Fibroblast of gingiva (primary cell): ENCODE measurements around the gene MPST.

Source experiments
- DNase-seq: peaks from one replicate; pipeline ENCODE4 v3.0.0-alpha.2; 2011; ENCODE audit warnings: low read depth

MPST gene

DNA sequence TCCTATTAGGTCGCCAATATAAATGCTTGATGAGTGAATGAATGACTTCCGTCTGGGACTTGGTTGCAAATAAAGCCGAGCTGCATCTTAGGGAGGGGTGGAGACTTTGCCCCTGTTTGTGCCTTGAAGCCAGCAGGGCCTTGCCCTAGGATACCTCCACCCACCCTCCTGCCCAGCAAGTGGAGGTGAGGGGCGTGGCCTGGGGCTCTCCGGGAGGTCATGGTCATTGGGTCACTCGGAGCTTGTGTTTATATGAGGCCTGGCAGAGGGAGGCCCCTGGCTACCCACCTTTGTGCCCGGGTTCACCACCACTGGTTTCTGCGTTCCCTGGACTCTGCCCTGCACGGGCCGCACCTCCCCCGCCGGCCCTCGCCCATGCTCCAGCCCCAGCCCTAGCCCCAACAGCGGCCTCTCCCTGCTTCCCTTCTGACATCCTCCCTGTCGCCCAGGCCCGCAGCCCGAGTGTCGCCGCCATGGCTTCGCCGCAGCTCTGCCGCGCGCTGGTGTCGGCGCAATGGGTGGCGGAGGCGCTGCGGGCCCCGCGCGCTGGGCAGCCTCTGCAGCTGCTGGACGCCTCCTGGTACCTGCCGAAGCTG, 4.3 kb downstream of the MPST start:
- no peak for DNase-seq

DNA sequence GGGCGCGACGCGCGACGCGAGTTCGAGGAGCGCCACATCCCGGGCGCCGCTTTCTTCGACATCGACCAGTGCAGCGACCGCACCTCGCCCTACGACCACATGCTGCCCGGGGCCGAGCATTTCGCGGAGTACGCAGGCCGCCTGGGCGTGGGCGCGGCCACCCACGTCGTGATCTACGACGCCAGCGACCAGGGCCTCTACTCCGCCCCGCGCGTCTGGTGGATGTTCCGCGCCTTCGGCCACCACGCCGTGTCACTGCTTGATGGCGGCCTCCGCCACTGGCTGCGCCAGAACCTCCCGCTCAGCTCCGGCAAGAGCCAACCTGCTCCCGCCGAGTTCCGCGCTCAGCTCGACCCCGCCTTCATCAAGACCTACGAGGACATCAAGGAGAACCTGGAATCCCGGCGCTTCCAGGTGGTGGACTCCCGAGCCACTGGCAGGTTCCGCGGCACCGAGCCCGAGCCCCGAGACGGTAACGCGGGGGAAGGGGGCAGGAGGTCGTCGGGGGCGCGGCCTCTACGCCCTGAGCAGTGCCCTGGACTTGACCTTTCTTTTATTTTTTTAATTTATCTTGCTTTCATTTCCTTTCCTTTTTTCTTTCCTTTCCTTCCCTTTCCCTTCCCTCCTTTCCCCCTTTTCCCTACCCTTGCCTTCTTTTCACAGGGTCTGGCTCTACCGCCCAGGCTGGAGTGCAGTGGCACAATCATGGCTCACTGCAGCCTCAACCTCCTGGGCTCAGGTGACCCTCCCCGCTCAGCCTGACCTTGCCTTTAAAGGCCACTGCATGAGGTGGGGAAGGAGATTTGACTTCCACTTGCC, 5.0 kb downstream of the MPST start:
- no peak for DNase-seq

DNA sequence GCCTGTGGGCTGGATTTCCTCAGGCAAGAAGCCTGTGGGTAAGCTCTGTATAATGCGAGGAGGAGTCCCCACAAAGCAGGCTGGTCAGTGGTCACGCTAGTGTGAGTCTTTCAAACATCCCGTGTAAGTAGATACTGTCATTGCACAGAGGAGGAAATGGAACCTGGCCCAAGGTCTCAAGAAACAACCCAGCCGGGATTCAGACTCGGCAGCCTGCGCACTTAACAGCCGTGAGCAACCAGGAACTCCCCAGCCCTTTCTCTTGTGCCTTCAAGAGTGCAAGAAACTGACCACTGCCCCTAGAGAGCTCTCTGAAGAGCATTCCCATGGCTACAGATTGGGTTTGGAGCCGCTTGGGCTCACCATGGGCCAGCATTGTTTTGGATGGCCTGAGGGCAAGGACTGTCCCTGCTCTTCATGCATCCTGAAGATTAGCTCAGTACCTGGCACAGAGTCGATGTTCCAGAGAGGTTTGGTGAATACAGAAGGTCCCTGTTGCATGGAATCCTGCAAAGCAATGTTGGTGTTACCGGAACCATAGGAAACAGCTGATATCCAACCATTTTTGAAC, 6.0 kb downstream of the MPST start:
- DNase-seq: no peak

DNA sequence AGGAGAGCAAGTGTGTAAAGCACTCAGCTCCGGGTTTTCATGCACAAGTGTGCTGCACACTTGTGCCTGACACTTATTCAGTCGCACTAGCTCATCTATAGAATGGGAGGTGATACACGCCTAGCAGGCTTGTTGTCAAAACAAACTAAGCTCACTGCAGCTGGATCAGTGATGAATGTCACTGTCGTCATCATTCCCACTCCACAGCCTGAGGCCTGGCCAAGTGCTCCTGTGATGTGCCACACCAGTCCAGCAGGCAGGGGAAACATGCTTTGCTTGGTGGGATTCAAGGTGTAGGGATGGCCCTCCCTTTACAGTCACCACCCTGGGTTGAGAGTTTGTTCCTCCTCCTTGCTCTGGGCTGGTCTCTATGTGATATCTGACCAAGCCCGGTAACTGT, 6.8 kb downstream of the MPST start:
- no peak for DNase-seq

DNA sequence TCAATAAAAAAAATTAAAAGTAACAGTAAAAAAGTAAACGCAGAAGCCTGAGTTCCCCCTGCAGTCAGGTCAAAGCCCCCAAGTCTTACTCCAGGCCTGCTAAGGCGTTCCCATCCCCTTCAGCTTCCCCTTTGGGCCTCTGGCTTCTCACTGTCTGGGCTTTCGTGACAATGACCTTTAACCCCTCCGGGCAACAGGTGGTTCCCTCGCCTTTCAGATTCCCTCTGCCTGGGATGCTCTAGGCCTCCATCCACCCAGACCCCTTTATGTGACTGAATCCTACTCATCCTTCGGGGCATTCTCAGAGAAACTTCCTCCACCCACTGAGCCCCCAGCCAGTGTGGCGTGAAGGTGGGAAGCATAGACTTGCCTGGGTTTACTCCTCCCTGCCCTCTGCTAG, 8.0 kb downstream of the MPST start:
- no peak for DNase-seq

DNA sequence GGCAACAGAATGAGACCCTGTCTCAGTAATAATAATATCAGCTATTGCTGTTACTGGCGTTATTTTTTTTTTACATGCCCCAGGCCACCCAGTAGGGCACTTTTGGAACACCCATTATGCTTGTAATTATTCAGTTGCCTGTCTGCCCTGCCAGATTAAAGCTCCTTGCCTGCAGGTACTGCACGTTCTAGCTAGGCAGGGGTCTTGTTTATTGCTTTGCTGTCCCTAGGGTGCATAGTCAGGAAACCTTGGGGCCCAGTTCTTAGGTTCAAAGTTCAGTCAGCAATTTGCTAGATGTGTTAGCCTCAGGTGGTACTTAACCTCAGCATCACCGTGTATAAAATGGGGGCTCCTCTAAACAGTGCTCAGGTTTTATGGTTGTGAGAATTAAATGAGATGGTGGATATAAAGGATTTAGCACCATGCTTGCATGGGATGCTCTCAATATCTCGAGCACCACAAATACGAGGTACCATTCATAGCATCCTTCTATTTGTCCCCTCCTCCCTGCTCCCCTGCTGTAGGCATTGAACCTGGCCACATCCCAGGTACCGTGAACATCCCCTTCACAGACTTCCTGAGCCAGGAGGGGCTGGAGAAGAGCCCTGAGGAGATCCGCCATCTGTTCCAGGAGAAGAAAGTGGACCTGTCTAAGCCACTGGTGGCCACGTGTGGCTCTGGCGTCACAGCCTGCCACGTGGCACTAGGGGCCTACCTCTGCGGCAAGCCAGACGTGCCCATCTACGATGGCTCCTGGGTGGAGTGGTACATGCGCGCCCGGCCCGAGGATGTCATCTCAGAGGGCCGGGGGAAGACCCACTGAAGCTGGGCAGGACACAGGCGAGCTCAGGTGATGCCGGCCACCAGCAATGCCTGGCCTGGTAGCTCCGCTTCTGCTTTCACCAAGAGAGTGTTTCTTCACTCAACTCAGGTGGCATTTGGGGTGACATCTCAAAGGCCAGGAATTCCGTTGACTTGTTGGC, 9.4 kb downstream of the MPST start:
- DNase-seq: no peak

DNA sequence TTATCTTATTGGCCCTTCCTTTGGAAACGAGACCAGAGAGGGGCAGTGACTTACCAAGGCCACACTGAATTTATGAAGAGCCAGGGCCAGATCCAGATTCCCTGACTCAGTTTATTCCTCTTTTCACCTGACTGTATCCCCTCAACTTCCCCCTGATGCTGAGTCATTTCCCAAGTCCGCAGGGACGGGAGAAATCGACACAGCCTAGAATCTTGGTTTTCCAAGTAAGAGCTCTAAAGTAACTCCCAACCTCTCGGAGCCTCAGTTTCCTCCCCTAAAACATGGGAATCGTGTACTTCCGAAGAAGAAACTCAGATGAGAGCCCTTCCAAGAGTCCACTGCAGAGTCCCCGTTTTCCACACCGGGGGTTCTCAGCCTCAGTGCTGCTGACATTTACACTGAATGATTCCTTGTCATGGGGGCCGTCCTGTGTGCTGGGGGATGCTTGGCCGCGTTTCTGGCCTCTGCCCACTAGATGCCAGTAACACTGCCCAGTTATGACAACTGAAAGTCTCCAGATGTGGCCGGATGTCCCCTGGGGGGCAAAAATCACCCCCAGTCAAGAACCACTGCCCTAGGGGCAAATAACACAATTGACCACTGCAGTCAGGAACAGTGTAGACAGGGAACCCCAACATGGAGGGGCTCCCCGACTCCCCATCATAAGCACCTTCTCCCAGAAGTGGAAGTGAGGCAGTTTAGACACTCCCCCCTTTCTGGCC, 11.2 kb downstream of the MPST start:
- DNase-seq: no peak

DNA sequence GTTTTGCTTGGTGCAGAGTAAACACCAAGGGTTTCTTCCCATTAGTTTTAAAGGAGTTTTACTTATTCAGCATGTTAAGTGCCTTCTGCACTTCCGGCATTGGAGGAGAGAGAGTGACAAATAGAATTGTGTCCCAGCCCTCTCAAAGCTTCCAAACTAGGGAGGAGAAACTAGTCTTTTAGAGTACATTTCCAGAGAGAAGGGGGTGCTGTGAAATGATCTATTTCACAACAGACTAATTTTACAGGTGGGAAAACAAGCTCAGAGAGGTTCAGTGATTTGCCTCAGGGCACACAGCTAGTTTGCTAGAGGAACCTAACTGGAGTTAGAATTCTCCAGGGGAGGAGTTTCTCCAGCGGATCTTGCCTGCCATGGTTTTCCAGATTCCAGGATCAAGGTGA, 12.6 kb downstream of the MPST start:
- DNase-seq: no peak

DNA sequence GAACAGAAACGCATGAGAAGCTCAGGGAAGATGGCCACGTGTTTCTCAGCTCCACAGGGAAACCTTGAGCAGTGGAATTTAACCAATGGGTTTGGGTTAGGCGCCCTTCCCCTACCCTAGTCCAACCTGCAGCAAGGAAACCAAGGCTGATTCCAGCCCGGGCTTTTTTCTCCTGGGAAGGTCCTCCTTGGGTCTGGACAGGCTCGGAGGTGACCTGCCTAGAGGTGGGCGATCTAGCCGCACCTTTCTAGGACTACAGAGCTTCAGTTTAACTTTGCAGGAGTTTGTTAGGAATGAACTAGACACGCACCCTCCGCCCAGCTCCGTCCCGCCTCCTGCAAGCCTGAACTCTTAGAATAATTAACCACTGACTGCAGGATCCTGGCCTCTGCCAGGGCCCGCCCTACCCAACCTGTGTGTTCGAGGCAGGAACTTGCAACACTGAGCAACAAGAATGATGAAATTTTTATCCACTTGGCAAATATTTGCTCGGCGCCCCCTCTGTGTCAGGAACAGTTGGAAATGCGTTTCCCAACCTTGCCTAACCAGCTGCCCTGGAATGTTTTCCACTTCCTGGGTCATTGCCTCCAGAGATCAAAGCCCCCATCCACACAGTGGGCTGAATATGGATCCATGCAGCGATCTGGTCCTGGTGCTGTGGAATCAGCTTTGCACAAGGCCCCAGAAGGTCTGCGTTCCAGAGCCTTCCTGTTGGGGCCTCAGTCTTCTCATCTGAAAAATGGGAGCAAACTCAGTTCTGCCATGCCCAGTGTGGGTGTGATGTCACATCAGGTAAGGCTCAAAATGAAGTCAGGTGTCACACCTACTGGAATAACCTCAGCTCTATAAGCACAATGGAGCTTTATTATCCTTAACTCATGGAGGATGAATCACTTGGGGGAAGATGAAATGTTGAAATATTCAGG, 13.3 kb downstream of the MPST start:
- peak; percentile 69 for DNase-seq

DNA sequence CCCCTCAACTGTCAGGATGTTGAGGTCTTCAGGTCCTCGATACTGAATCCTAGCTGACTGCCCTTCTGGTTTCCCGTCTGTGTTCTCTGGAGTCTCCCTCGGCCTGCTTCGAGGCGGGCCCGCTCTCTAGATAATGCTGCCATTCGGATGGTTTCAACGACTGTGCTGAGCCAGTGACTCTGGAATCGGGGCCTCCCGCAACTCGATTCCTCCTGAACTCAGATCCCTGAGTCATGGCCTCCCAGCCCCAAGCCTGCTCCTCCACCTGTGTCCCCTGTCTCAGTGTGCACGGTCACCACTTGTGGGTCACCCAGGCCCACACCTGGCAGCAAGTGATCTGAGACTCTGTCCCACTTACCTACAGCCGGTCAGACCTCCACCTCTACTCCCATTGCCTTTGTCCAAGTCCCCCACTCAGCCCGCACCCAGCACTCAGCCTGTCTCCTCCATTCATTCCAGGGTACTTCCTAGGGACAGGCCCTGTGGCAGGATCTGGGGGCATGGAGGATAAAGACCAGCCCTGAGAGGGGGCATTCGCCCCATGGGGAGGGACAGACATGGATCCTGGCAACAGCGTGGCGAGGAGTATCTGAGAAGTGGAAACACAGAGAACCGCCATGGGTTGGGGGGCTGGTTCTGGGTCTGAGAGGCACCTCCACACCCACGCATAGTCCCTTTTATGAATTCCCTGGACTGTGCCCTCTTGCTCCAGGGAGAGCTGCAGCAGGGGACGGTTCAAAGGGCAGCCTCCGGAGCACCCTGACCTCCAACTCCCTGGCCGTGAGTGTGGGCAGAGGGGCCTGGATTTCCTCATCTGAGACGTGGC, 14.3 kb downstream of the MPST start:
- no peak for DNase-seq

DNA sequence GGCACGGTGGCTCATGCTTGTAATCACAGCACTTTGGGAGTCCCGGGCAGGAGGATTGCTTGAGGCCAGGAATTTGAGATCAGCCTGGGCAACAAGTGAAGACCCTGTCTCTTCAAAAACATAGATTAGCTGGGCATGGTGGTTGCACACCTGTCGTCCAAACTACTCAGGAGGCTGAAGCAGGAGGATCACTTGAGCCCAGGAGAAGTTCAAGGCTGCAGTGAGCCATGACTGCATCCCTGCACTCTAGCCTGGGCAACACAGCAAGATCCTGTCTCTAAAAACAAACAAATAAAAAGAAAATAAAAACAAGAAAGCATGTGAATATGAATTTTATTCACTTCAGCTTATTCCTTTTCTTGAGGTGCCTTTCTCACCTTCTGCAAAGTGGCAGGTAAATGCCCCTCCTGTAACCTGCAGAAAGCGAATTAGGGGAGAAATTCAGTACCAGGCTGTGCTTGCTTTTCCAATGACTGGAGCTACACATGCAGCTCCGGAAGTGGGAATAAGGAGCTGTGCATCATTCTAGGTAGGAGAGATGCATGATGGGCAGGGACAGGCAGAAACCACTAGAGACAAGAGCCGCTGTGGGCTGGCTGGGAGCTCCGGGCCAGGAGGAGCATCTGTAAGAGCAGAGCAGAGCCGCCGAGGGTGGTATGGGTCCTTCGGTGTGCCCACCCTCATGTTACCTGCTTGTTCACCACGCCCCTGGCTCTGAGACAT, 17.3 kb downstream of the MPST start:
- no peak for DNase-seq

DNA sequence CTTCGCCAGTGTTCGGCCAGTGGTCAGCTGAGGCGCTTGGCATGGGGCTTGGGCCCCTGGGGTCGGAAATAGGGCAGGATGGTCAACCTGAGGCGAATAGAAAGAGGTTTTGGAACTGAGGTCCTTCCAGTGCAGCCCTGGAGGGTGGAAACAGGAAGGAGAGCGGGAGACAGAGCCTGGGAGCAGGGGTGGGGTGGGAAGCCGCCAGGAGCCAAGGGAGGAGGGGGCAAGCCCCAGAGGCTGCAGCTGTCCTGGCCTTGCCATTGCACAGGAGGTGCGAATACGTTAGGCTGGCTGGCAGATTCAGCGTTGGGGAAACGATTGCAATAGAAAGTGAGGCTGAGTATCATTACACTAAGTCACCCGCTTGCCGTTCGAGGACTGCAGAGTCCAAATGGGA, 18.1 kb downstream of the MPST start:
- DNase-seq: no peak

DNA sequence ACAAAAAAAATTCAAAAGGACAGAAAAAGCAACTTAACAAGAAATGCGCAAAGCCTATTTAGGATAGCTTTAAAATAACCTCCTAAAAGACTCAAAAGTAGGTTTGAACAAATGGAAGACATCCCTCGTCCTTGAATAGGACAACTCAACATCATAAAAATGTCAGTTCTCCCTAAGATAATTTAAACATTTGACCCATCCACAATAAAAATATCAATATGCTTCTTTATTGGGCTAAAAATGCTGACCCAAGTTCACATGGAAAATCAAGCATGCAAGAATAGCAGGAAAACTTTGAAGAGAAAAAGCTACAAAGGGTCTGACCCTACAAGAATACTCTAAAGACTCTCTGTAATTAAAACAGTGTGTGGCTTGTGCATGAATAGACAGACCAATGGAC, 19.9 kb downstream of the MPST start:
- no peak for DNase-seq

DNA sequence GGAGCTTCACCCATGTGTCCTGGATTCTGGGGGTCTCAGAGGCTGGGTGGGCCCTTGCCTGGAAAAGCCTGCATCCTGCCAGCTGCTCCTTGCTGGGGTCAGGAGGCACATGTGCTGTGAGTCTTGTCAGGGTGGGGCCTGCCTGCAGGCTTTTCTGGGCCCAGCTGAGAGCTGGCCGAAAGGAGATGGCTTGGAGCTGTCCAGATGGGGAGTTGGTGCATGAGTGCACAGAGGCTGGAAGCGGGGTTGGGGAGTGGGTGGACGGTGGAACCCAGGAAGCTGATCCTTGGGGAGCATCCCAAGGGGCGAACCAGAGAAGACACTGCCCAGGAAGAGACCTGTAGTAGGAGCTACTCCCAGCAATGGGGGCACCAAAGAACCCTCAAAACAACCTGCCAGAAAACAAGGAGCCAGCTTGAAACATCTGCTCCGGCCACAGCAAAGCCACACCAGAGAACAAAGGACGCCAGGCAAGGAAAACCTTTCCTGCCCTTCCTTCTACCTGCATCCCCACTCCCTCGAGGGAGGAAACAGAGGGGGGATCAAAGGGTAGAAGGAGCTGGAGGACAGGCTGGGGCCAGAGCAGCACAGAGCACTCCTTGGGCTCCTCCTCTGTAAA, 23.8 kb downstream of the MPST start:
- DNase-seq: no peak

DNA sequence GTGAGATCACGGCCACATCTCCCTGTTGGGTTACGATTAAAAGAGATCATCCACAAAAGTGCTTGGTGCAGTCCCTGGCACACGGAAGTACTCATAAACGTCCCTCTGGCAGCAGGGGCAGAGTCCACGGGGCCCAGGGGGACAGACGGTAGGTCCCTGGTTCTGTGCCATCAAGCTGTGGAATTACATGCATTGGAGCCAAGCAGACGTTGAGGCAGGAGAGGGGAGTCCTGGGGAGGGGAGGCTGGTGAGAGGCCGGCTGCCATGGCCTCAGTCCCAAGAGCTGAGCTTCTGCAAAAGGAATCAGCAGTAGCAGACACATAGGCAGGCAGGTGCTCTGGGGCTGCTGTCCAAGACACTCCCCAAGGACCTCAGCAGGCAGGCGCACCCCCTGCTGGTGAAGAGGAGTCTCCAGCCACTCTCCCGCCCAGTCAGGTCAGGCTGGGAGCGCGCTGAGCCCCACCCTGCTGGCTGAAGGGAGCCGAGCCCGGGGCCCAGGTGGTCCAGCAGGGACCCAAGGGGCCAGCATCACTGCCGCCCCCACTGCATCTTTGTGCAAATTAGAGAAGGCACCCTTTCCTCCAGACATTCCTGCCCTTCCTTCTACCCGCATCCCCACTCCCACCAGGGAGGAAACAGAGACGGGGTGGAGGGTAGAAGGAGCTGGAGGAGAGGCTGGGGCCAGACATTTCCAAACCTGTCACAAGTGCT, 24.4 kb downstream of the MPST start:
- DNase-seq: no peak

DNA sequence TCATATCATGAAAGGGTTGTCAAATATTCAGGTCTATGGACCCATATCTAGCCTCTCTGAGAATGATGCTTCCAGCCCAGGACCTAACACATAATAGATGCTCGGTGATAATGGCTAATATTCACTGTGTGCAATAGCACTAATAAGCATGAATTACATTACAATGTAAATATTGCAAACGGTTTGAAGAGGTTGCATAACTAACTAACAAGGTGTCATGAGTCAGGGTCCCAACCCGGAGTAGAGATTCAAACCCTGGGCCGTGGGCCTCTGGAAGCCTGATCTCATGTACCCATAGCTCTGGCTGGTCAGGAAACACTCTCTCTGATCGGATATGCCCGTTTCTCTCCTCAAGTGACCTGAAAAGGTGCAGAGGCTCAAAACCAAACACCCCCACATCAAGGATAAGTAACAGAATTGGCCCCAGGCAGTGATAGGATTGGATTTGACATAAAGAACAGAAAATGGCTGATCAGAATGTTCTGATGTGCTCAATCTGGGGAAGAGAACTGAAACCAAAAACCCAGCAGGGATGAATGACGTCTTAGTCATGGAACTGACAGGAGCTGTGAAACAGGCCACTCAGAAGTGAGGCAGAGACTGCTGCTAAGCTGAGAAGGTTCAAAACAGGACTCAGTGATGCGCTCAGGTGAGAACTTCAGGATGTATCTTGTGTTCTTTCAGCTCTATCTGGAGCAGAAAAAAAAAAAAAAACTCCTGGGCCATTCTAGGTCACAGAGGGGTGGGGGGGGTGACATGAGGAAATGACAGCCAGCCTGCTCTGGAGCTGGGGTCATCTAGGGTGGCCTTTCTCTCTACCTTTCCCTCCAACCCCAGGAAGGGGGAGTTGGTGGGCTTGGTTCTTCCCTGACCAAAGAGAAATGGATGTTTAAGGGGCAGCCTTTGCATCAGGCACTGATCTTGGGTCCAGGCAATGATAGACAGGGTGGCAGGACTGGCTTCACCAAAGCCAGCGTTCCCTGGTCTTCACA, 25.4 kb downstream of the MPST start:
- DNase-seq: no peak

DNA sequence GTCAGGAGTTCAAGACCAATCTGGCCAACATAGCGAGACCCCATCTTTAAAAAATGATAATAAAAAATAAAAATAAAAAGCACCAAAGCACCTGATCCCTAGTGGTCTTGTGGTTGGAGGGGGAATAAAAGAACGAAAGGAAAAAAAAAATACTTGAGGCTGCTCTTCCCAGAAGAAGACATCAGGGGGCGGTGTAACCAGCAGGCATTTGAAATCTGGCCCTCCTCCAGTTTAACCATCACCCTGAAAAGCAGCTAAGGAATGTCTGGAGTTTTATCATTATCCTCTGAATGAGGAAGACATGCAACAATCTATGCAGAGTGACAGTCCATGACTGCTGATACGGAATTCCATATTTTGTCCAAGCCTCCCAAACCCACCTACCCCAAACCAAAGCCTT, 26.4 kb downstream of the MPST start:
- DNase-seq: peak; percentile 14
